CD1c-positive myeloid dendritic cell (primary cell): ENCODE data around the gene KCNIP1.
A peak's percentile ranks its signal among the peaks of the same experiment; 100 is the strongest.

Experiments
- DNase-seq: peaks from one replicate; pipeline ENCODE4 v3.0.0-alpha.2; 2016; ENCODE audit errors: extremely low spot score

The KCNIP1 gene

GRCh38 chr5:170563824-170564567, 60.2 kb downstream of the KCNIP1 start:
- peak; percentile 28 for DNase-seq

- no peak for DNase-seq
Measured at GRCh38 chr5:170565072-170565471, 61.3 kb downstream of the KCNIP1 start.

- DNase-seq: no peak
Measured at GRCh38 chr5:170569101-170569500, 65.3 kb downstream of the KCNIP1 start.

DNA sequence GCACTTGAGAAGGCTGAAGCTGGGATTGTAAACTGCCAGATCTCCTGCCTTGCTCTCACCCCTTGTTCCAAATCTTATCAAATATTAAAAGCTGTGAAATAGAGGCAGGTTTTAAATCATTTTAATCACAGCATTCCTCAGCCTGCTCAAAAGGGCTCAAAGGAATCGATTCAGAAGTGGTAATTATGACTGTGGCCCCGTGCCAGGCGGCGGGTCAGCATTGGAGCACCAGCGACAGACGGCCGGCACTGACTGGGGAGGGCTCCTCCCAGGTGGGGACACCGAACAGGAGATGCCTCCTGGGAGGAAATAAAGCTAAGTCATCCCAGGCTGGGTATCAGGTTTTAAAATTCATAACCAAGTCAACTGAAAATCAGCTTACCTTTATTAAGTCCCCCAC, 66.7 kb downstream of the KCNIP1 start:
- no peak for DNase-seq

- no peak for DNase-seq
Measured at GRCh38 chr5:170571281-170571731, 67.5 kb downstream of the KCNIP1 start.

GRCh38 chr5:170571875-170572852, 68.3 kb downstream of the KCNIP1 start:
- peak; percentile 40 for DNase-seq

DNA sequence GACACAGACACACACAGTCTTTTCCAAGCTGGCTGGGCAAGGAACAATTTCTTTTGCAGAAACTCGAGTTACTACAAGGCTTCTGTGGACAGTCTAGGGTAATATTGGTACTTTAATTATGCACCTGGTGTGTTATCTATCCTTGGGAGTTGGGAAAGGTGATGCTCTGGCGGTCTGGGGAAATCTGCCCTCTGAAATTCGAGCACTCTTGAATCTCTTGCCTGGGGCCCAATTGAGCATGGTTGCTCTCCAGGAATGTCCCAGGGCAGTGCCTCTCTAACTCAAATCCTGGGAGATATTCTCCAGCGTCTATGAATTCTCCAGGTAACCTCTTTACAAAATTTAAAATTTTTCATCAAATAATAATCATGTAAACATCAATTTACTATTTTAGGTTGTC, 69.3 kb downstream of the KCNIP1 start:
- no peak for DNase-seq

GRCh38 chr5:170573660-170574059, 69.8 kb downstream of the KCNIP1 start:
- DNase-seq: no peak

- DNase-seq: no peak
Measured at GRCh38 chr5:170576602-170577535, 73.0 kb downstream of the KCNIP1 start.

- no peak for DNase-seq
Measured at GRCh38 chr5:170579601-170580000, 75.8 kb downstream of the KCNIP1 start.

- DNase-seq: no peak
Measured at GRCh38 chr5:170581211-170581610, 77.4 kb downstream of the KCNIP1 start.

GRCh38 chr5:170582644-170583330, 79.0 kb downstream of the KCNIP1 start:
- peak; percentile 8 for DNase-seq

DNA sequence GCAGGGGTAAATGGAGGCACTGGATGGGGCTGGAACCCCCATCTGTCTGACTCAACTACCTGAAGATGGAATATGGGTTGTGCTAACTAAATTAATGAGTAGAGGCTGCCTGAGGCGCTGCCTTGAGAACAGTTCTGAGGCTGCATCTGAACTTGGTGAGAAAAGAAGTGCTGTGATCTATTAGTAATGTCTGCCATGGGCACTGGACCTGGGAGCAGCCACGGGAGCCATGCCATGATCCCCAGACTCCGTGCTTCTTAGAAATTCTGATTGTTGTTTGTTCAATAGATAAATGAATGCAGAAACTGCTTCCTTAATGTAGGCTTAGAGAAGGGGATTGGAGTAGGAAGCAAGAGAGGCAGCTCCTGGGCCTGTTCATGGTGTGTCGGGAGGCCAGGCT, 80.2 kb downstream of the KCNIP1 start:
- DNase-seq: no peak

DNA sequence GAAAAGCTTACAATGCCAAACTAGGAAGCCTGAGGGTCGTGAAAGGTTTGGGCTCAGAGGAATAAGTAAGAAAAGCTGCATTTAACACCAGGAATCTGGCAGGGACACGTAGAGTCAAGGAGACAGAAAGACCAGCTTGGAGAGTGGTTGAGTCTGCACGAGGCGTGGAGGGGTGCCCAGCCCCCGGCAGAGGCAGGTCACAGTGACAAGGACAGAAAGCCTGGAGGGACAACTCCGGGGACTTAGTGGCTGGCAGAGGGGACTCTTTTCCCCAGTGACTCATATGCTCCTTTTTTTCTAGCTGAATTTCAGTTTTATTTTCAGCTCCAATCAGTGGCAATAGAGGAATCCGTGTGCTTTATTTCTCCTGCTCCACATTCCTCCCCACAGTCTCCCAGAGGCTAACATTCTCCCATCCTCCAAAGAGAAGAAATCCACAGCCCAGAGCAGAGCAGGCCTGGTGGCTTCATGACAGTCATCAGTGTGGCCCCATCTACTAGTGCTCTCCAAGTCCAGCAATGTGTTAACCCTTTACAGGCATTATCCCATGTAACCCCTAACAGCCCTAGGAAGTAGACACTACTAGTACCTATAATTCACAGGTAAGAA, 80.7 kb downstream of the KCNIP1 start:
- no peak for DNase-seq

- DNase-seq: no peak
Measured at GRCh38 chr5:170585273-170585948, 81.6 kb downstream of the KCNIP1 start.

- no peak for DNase-seq
Measured at GRCh38 chr5:170587808-170588207, 84.0 kb downstream of the KCNIP1 start.

DNA sequence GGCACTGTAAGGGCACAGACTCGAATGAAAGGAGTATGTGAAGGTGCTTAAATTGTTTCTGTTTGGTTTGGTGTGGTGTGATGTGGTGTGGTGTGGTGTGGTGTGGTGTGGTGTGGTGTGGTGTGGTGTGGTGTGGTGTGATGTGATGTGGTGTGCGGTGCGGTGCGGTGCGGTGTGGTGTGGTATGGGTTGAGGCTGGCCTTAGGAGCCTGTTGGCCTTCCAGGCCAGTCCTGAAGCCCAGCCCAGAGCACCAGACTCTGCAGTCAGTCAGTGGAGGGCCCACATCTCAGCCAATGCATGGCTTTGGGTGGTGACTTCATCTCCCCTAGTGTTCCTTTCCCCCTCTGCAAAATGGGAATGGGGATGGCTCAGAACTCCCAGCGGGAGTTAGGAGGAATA, 85.8 kb downstream of the KCNIP1 start:
- DNase-seq: no peak

- DNase-seq: no peak
Measured at GRCh38 chr5:170590566-170590965, 86.7 kb downstream of the KCNIP1 start.

GRCh38 chr5:170591054-170591453, 87.2 kb downstream of the KCNIP1 start:
- no peak for DNase-seq

- no peak for DNase-seq
Measured at GRCh38 chr5:170596482-170597044, 92.7 kb downstream of the KCNIP1 start.
